NCI-H1048 (cell line): ENCODE results near the gene RALY.

Source experiments
- DNase-seq: peaks from one replicate; lab custom pipeline; 2025; lab: John Stamatoyannopoulos, UW

The RALY gene

DNA sequence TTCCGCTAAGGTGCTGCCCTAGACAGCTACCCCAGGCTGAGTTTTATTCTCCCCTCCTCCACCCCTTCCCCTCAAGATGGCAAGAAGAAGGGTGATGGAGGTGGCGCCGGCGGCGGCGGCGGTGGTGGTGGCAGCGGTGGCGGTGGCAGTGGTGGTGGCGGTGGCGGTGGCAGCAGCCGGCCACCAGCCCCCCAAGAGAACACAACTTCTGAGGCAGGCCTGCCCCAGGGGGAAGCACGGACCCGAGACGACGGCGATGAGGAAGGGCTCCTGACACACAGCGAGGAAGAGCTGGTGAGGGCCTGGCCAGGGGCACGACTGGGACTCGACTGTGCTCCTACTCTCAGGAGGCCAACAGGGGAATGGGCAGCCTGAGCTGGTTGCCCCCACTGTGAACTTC lies 83.2 kb downstream of the RALY start:
- no peak for DNase-seq

DNA sequence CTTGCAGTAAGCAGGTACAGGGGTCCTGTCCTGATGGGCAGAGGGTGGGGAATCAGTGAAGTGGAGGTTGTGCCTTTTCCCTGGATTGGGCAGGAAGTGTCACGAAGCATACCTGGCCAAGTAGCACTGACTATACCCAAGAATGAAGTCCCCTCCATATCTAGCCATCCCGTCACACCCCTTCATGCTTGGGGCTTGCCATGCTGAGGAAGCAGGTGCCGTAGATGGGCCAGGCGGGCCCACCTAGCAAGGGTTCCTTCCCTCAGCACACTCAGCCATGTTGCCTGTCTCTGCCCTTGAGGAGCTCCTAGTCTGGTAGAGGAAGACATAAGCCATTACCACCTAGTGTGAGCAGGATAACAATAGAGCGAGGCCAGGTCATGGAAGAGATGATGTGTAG lies 84.8 kb downstream of the RALY start:
- no peak for DNase-seq

DNA sequence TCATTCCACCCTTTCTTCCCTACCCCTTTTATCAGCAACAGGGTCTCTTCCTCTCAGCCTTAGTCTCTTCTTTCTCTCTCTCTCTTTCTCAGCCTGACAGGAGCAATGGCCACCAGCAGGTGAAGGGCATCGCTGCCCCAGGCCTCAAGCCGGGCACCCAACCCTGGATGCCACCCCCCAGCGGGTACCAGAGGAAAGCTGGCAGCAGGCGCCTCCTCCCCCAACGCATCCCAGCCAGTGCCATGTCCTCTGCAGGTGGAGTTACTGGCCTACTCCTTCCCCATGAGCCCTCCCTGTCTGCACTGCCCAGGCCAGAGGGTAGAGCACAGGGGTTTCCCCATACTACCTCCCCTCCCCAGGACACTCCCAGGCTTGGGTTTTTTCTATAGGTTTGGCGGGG lies 86.1 kb downstream of the RALY start:
- DNase-seq: no peak

DNA sequence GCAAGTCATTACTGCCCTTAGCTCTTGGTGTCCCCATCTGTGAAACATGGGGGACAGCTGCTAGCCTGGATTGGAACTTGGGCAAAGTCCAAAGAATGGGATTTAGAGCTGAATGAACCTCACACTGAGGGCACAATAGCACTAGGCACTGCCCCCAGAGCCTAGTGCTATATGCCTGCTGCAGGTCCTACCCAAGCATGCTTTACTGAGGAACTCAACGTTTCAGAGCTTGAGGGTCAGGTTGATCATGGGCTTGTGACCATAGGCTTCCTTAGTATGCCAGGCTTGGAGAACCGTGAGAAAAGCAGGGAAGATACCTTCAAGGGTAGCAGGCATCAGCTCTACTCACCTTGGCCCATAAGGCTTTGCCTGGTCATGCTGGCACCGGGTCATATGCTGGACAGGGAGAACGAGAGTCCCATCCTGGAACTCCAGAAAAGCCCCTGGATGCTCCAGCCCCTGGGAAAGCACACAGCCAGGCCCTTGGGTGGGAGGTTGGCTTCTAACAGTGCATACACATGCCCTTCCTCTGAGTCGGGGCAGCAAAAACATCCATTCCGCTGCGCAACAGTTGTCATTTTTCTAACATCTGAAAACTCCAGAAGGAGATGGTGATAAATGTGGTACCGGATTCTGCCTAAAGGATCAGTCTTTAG lies 88.6 kb downstream of the RALY start:
- no peak for DNase-seq

DNA sequence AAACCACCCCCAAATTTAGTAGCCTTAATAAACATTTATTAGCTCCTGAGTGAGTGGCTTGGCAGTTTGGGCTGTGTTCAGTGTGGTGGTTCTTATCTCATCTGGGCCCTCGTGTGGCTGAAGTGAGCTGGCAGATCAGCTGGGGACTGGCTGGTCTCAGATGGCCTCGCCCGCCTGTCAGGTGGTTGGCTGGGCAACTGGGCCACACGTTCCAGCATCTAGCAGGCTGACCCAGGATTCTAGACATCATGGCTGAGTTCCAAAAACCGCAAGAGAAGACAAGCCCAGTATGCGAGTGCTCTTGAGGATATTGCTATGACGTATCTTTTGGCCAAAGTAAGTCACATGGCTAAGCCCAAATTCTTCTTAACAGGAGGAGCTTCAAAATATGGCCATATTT lies 89.4 kb downstream of the RALY start:
- DNase-seq: no peak

DNA sequence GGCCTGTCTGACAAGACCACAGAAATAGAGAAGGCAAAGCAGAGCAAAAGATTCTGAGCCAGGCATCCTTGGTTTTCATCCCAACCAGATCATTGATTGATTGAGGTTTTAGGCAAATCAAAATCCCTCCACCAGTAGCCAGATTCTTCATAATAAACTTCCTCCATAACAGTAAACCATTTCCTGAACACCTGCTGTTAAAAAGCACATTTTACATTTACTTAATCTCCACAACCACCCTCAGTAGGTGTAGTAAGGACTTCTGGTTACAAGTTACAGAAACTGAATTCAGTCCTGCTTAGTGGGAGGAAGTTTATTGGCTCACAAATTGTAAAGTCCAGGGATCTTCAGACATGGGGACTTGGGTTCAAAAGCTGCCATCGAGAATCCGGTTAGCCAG lies 90.1 kb downstream of the RALY start:
- DNase-seq: no peak

DNA sequence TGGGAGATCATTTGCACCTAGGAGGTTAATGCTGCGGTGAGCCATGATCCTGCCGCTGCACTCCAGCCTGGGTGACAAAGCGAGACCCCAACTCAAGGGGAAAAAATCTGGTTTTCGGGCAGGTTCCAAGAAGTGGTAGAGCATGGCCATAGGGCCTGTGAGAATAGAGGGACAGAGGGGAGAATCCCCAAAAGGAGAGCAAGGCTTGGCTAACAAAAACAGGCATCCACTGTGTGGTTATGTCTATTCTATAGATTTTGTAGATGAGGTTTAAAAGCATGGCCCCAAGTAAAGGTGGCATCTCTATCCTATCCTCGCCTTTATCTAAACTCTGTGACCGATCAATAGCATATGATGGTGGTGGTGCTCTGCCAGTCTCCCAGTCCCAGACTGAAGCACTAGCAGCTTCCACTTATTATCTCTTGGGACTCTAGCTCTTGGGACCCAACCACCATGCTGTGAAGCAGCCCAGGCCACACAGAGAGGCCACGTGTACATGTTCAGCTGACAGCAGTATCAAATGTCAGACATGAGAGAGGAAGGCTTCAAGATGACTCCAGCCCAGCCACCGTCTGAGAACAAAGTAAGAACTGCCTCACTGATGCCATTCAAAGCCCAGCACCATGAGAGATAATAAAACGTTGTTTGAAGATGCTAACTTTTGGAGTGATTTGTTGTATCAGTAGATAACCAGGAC lies 90.7 kb downstream of the RALY start:
- DNase-seq: no peak

DNA sequence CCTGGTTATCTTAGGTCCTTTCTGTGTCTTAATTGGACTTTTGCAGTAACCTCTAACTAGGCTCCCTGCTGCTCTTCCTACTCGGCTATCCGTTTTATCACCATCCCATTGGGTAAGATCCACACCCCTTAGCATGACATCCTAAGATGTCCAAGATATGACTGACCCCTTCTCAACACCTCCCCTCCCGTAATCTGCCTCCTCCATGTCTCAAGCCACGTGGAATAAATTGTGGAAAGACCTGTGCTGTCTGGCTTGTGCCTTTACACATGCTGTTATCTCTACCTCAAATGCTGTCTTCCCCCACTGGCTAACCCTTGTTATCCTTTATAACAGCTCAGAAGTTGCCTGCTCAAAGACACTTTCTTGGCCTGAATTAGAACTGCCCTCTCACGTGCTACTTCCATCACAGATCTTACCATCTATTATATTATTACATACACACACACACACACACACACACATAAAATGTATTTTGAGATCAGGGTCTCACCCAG lies 91.9 kb downstream of the RALY start:
- DNase-seq: no peak

DNA sequence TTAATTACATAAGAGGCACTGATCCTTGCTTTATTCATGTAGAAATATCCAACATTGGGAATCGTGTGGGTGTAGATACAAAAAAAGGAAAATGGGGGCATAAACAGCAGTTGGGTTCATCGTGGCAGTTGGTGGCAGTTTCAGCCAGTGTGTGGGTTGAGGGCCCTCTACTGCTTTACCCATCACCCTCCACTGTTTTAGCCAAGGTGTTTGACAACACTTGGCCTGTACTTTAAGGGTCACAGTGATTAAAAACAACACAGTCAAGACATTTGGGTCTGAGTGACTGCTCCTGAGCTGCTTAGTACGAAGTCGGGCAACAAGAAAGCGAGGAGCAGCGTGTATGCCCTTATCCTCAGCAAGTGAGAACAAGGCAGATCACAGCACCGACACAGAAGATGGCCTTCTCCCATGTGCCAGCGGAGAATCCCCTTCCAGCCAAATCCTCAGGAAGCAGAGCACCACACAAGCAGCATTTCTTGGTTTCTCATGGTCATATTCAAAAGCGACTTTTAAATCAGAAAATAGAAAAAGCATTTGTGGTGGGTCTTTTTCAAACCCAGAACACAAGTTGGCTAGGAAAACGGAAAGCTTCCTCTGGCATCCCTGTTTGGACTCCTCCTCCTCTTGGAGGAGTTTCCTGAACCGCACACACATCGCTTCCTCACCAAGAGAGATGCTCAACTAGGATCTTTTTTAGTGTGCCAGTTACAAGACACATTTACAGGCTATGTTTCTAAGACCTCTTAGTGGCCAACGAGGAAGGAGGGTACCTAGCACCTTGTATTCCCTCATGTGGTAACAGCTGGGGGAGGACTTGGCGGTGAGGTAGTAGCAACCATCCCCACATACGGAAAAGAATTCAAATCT lies 94.8 kb downstream of the RALY start:
- no peak for DNase-seq

DNA sequence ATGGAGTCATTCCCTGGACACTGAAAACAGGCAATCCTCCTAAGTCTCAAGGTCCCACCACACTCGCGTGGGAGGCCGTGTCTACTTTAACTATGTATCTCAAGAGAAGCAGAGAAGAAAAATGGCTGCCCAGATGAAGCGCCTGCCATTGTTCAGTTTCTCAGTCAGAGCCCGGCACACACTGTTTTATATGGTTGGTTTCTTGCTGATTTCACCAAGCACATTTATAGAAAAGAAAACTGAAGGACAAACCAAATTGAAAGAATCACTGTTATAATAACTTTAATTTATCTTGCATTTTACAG lies 95.4 kb downstream of the RALY start:
- no peak for DNase-seq

DNA sequence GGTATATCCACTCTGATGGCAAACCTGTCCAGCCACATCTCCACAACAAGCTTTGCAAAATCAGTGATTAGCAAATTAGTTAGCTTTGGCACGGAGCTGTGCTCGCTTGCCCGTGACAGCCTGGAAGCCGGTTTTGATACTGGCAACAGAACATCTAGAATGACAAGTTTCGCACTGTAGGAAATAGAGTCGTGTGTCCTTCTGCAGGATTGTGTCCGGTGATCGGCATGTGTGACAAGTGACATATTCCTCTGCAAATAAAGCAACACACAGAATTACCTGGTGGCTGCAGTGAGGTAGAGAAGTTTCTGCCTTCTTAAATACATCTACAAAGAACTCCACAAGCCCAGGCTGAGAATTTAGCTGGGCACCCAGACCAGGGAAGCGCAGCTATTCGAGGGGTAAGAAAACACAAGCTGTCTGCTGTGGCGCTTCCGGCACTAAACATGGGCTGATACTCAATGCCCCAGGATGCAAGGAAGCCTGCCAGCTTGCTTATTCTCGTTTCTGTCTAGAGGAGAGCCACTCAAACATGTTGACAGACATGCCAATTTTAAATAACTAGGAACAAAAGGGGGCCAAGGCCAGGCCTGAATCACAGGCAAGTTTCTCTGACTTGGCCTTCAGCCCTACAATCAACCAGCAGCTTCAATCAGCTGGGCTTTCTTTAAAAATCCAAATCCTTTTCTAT lies 96.1 kb downstream of the RALY start:
- DNase-seq: no peak

DNA sequence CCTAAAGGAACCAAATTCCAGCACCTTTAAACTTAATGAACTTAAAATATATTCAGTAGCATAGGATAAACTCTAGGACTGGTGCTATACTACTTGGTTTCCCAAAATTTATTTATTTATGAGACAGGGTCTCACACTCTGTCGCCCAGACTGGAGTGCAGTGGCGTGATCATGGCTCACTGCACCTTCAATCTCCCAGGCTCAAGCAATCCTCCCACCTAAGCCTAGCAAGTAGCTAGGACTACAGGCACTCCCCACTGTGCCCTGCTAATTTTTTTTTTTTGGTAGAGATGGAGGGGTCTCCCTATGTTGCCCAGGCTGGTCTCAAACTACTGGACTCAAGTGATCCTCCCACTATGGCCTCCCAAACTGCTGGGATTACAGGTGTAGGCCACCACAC lies 96.9 kb downstream of the RALY start:
- DNase-seq: no peak

DNA sequence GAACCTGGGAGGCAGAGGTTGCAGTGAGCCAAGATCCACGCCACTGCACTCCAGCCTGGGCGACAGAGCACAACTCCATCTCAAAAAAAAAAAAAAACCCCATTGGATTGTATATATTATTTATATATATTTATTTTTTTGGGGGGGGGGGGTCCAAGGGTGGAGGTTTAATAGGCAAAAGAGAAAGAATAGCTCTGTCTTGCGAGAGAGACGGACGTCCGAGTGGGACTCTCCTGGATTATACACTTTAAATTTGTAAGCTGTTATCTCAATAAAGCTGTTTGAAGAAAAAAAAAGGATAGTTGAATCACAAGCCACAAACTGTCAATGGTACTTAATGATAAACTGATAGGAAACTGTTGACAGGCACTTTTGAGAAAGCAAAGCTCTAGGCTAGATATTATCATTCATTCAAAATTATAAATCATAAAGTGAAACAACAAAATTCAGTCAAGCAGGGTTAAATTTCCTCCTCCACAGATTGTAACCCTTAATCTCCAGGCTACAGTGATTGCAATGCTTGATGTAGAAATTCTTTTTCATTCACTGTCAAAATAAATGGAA lies 98.0 kb downstream of the RALY start:
- no peak for DNase-seq

DNA sequence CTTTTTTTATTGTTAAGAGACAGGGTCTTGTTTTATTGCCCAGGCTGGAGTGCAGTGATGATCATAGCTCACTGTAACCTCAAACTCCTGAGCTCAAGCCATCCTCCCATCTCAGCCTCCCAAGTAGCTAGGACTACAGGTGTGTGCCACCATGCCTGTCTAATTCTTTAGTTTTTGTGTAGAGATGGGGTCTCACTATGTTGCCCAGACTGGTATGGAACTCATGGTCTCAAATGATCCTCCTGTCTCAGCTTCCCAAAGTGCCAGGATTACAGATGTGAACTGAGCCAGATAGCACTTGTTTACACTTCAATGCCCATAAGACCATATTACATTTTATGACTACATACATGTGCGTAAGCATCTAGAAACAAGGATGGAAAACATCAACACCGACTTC lies 100.2 kb downstream of the RALY start:
- no peak for DNase-seq

DNA sequence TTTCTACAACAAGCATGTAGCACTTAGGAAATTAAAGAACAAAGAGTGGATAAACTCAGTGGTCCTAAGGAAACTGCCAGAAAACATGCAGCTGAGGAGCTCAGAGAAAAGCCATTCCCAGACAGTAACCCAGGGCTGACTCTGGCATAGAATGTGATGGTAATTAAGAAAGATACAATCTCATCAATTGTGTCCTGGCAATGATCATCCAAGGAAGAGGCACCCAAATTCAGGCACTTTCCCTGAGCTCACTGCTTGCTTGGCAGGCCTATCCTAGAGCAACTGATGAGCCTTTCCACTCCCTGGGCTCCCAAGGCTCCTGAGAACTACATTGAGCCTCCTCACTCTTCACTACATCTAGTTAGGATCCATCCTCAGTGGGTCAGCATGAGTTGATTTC lies 102.1 kb downstream of the RALY start:
- no peak for DNase-seq

DNA sequence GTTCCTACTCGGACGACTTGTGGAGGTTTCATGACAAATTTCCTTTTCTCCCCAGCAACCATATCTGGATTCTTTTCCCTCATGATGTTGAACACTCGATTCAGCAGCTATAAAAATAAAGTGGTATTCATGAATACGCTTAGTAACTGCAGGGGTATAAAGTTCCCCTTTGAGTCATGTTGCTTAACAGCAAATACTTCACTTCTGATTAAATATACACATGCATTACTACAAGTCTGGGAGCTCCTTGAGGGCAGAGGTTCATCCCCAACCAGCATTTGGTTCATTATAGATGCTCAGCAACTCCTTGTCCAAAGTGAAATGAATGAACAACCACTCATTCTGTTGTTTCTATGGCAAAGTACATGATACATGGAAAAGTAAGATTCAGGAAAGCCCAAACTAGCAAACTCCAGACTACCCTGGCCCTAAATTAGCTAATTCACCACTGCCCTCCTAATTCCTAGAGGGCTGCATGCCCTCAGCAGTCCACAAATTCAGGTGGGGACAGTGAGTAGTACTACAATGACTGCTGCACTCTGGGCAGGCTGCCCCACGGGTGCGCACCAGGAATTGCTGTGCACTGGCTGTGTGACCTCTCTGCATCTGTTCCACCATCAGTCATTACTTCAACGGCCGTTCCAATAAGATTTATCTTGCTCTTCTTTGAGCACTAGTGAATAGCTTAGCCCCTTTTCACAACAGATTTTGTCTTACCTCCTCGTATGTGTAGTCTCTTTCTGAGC lies 103.2 kb downstream of the RALY start:
- no peak for DNase-seq

DNA sequence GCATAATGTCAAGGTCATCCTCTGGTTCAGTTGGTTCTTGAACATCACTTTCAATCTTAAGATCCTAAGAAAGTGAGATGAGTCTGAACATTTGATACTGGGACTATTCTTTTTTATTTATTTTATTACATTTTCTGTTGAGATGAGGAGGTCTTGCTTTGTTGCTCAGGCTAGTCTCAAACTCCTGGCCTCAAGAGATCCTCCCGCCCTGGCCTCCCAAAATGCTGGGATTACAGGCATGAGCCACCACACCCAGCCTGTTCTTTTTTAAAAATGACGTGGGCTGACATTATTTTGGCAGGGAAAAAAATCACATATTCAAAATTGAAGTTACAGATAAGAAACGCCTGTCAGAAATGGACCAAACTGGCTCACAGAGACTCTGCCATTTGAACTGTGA lies 104.9 kb downstream of the RALY start:
- no peak for DNase-seq

DNA sequence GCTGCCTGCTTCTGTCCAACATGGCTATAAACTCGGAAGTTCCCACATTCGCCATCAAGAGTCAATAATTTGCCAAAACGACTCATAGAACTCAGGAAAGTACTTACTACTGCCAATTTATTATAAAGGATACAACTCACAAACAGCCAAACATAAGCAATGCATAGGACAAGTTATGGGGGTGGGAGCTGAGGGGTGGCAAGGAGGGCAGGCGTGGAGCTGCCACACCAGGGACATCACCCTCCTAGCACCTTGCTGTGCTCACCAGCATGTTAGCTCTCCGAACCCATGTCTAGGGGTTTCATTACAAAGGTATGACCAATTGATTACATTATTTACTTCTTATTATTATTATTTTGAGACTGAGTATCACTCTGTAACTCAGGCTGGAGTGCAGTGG lies 106.0 kb downstream of the RALY start:
- no peak for DNase-seq

DNA sequence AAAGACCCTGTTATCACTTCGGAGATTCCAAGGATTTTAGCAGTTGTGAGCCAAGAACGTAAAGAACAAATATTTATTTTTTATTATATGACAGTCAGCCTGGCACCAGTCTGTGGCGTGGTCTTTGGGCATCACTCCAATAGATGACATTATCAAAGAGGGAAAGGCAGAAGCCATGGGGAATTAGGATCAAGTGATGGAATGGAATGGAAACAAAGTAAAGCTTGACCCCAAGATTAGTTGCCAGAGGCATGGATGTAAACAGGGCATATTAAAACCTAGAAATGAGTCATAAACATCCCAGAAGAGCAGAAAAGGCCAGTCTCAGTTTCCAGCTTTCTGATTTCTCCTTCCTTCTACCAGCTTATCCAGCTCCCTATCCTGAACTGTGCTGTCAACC lies 106.9 kb downstream of the RALY start:
- DNase-seq: no peak

DNA sequence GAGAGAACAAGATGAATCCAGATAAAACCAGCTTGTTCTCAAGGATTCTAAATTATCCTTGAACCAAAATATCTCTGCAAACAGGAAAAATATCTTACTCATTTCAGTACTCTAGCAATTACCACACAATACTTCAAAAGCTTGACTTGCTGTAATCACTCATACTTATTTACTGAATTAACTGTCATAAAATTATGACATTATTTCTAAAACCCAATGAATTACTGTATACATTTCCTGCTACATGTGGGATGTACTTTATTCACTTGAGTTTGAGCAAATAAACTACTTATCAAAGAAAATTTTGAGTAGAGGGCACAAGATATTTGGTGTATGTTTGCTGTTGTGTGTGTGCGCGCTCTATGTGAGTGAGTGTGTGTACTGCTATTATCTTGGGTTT lies 108.6 kb downstream of the RALY start:
- no peak for DNase-seq

DNA sequence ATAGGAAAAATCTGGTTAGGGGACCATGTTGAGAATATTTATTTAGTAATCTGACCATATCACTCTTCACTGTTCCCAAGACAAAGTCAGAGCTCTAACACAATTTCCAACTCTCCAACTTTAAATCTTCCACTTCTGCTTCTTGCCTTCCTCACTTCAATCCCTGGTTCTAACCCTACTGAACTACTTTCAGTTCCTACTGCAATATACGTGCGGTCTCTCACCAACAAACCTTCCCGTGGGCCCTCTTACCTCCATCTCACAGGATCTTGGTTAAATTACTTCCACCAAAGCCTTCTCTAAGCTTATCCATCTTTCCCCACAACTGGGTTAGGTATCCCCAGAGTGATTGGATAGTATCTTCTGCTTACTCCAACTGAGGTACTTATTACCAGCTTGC lies 110.3 kb downstream of the RALY start:
- DNase-seq: no peak
